GM19452 (cell line): ENCODE data around the gene ANKS1B.
A peak's percentile ranks its signal among the peaks of the same experiment; 100 is the strongest.
"Not testable (repeated sequence)": the region's sequence is repeated elsewhere in the genome, so short reads cannot be mapped to it uniquely, and the experiment has no call there.

Experiments
- ATAC-seq: cut with Tn5 transposase; IDR thresholded peaks from one replicate; pipeline ENCODE4 v1.9.1; 2021; ENCODE audit not compliant: unreplicated experiment

The ANKS1B gene

DNA sequence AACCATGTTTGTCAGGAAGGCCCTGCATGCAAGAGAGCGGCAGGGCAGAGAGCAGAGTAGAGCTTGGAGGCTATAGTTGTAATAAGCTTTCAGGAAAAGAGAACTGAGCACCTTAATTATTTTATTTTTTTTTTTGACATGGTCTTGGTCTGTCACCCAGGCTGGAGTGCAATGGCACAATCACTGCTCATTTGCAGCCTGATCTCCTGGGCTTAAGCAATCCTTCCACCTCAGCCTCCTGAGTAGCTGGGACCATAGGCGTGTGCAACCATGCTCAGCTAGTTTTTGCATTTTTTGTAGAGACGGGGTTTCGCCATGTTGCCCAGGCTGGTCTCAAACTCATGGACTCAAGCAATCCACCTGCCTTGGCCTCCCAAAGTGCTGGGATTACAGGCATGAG lies 950.5 kb downstream of the ANKS1B start:
- ATAC-seq, result not testable (repeated sequence)

DNA sequence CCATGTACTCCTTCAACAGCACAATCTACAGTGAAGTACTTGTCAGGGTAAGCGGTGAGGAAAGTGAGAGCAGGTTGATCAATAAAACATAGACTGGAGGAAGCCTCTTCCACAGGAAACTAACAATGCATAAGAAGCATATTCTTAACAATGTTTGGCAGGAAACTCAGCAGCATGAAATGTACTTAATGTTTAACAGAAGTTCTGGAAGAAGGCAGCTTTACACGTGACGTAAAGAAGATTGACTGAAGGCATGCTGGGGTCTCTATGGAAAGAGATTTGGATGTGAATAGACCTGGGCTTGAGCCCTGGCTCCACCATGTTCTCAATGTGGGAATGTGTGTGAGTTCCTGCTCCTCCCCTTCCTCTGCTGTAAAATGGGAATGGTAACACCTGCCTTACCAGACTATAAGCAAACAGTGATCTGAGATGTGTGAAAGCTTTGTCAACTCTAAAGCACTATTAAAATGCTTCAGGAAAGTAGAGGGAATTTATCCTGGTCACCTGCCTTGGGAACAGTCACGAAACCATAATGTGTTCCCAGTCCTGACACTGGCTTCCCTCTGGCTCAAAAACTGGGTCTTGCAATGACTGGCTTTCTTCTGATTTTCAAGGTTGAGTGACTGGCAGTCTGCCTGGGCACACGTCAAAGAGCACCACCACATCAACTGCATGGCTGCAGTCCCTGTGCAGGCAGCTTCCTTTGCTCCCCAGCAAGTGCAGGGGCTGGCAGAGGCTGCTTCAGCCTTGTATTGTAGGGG lies 955.0 kb downstream of the ANKS1B start:
- ATAC-seq, result no peak

DNA sequence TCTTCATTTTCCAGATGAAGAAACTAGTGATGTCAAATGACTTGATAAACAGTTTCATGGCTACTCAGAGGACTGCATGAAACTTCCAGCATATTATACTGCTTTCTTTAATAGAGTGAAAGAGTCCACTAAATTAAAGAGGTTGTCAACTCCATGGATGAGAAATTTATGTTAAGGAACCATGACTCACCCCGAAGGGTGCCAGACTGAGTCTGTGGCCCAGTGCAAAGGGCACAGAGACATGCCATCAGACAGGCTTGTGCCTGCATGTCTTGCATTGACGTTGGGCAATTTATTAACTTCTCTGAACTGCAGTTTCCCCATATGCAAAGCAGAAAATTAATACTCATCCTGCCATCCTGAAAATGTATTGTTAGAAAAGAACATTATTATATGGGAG lies 957.3 kb downstream of the ANKS1B start:
- no peak for ATAC-seq

DNA sequence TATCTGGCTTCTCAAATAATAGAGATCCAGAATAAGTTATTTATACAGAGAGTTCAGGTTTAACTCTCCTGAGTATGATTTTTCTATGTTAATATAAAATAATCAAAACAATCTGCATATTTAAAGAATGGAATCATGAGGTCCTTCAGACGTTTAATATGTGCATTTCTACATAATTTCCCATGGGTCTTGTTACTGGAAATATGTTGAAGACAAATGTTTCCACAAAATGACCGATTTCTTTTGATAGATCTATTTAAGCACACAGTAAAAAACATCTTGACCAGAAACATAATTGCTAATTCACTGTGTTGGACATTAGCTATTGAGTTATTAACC lies 957.7 kb downstream of the ANKS1B start:
- ATAC-seq, result no peak

DNA sequence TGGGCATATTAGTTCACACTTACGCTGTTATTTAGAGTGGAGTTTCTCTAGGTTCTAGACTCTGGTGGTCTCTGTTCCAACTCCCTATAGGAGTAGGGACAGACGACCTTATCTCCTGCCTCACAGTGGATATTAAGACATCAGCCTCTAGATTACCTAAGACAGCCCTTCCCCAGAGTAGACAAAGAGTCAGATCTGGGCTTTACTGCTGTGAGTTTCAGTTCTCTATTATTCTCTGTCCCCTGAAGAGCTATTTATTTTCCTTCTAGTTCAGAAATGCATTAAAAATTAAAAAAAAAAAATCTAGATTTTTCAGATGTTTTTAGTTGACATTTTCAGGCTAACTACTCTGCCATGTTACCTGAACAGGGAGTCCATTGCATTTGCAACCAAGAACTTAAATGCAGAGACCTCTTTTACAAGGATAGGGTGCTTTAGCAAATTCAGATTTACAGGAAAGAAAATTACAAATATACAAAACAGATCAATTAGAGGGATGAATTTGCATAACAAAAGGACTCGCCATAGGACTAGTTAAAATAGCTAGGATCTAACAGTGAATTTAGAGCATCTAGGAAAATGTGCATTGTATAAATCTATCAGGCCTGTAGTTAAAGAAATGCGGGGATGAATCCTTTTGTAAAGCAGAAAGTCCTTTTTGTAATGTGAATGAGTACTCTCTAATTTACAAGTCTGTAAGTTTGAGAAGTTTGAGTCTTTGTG lies 958.2 kb downstream of the ANKS1B start:
- ATAC-seq, result no peak

DNA sequence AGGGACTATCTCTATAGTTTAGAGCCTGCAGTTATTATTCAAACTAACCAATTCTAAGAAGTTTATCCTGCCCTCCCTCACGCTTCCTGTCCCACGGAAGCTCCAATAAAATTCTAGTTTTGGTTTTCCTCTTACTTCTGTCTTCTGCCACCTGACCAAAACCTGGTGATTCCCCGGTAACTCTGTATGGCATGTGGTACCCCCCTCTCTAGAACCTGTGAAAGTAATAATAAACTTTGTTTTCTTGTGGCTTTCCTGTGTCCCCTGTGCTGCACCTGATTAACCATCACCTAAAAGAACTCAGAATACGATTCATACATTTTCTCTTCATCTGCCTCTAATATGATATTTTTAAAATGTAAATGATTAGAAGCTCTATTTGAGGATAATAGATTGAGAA lies 959.9 kb downstream of the ANKS1B start:
- ATAC-seq, result no peak

DNA sequence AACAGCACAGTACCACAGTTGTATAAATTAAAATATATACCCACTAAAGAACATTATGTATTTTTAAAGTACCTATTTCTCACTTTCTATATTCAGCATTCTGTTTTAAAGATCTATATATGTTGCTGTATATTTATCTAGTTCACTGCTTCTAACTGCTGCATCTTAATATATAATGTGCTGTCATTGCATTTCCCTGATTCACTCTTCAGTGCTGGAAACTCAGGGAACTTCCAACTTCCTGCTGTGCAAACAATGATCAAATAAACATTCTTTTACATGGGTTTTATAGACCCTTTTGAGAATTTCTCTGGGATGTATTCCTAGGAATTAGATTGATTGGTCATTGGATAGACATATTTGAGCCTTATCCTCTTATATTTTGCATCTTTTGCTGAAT lies 960.5 kb downstream of the ANKS1B start:
- no peak for ATAC-seq

DNA sequence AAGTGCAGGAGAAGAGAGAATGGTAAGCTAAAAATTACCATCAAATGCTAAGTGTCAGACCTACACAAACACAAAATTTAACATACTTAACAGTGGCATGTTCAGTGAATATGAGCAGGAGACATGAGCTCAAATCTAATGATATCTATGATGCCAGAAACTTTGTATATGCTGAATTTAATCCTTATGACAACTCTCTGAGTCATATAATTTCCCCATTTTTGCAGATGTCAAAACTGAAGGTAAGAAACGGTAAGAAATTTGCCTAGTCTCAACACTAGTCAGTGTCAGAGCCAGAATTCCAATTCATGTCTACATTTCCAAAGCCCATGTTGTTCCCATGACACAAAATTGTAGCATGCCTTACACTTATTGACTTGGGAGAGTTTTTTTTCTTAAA lies 963.9 kb downstream of the ANKS1B start:
- ATAC-seq, result no peak

DNA sequence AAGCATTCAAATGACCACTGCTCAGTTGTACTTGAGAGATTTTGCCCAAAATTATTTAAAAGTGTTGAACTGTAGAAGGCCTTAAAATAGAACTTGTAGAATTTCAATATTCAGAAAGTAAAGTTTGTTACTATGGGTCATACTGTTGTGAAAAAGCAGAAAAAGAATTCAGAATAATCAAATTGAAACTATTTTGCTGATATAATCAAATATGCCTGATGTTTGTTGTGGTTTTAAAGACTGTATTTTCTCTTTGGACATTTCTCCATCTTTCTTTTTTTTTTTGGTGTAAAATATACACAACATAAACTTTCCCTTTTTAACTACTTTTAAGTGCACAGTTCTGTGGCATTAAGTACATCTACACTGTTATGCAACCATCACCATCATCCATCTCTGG lies 964.9 kb downstream of the ANKS1B start:
- no peak for ATAC-seq

DNA sequence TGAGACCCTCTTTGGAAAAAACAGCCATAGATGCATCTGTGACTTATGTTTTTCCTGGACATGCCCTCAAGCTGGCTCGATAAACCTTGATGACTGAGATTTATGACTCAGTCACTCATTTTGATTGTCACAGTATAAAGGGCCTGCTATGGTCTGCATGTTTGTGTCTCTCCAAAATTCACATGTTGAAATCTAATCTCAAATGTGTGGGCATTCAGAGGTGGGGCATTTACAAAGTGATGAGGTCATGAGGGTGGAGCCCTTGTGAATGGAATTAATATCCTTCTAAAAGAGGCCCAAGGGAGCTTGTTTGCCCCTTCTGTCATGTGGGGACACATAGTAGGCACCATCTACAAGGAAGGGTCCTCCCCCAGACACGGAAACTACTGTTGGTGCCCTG lies 966.8 kb downstream of the ANKS1B start:
- ATAC-seq, result no peak

DNA sequence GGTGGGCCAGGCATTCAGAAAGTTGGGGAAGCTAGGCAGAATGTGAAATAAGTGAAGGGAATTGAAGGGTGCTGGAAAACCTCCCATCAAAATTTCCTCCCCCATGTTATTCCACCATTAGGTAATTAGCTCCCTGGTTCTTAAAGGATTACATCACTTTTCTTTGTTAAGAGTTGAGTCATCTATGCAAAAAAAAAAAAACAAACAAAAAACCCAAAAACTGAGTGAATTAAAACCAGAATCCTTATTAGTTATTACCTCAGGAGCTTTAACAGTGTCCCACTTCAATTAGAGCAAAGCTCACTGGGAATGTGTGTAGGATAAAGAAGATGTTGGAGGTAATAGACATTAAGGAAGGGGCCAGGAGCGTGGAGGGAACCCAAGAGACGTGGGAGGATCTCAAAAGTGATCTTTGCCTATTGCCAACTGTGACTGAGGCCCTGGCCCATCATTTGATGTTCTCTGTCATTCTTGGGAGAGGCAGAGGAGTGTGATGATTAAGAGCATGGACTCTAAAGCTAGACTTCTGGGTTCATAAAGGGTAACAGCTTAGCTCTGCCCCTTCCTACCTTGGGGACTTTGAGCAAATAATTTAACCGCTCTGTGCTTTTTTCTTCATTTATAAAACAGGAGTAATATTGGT lies 975.0 kb downstream of the ANKS1B start:
- no peak for ATAC-seq

DNA sequence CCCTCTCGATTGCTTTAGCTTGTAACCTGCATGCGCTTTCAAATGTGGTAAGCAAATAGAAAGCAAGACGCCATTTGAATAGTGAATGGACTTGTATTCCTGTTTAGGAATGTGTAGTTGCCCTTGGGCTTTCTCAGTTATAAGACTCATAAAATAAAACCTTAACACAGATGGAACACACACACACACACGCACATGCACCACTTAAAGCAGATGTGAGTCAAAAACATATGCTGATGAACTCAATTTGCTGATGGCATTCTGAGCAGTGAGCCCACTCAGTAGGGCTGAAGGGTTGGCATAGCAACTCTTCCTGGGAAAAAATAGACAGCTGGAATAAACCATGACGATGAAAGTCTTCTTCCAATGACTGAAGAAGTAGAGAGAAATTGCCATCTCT lies 979.1 kb downstream of the ANKS1B start:
- ATAC-seq, result no peak

DNA sequence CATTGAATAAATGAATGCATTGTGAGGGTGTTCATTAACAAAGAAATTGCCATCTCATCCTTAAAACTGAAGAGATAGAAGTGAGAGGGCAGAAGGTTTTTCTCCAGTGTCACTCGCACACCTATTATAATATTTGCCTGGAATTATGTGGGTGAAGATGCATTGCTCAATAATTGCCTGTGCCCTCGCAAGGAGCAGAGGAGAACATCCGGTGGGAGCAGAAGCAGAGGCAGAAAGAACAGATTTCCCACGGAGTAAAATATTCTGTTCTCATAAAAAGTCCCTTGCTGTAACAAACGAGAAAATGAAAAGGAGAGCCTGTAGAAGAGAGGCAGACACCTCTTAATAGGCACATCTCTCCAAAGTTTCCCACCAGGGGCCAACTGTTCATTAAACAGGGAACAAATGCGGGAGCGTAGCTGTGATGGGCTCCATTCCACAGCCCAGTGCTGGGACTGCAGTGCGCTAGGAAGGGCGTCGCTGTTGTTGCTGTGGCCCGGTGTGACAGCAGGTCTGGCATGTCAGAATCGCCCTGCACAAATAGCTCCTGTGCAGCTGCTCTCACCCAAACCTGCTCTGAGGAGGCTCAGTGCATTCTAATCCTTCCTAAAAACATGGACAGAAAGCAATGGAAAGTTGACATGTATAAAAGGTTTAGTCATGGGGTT lies 979.8 kb downstream of the ANKS1B start:
- no peak for ATAC-seq

DNA sequence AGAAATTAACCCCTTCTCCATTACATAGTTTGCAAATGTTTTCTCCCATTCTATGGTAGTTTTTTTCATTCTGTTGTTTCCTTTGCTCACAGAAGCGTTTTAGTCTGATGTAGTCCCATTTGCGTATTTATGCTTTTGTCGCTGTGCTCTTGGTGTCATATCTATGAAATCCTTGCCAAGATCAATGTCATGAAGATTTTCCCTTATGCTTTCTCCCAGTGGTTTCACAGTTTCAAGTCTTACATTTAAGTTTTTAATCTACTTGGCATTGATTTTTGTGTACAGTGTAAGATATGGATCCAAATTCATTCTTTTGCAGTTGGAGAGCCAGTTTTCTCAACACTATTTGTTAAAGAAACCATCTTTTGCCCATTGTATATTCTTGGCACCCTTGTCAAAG lies 982.0 kb downstream of the ANKS1B start:
- no peak for ATAC-seq

DNA sequence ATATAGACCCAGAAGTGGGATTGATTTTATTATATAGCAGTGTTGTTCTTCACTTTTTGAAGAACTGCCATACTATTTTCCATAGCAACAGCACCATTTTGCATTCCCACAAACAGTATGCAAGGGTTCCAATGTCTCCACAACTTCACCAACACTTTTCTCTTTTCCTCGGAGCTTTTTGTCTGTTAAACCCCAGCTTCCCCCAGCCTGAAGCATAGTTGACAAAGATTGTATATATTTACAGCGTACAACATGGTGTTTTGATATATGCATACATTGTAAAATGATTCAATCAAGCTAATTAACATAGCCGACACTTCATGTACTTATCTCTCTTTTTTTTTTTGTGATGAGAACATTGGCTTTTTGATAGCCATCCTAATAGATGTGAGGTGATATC lies 982.6 kb downstream of the ANKS1B start:
- ATAC-seq, result no peak

DNA sequence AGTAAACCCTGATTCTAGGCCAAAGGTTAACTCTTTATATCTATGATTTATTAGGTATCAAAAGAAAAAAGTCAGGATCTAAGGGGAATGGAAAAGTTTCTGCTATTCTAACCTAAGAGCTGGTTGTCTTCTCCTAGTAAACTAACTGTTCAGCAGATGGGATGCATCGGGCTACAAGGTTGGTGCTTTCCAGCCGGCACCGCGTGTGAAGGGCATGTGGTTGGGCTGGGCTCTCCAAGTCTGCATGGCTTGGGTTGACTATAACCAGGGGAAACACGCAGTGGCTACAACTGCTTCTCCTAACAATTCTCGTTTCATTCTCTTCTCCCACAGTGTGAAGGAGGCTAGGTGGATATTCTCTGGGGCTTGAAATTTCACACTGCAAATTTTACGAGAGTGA lies 985.2 kb downstream of the ANKS1B start:
- ATAC-seq, result no peak

DNA sequence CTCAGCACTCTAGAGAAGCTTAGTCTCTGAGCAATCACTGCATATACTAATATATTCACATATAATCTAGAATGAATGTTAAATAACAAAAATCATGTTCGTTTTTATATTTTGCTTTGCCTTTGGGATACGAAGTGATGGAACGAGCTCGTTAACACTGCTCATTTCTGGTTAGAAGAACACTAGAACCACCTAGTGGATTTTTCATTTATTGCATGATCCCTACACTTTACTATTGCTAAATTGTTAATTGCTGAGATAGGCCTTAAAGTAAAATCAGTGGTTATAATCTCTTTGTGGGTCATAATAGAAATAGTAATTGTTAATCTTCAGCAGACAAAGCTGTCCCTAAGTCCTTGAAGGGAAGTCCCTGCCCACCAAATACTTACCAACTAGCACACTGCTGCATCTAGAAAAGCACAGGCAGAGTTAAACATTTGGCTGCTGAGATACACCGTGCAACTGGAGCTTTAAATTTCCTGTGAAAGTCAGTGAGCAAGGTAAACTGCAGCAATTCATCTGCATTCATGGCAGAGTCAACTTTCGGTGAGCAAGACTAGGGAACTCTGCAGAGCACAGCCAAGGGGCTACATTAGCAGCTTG lies 985.9 kb downstream of the ANKS1B start:
- peak; percentile 79 for ATAC-seq

DNA sequence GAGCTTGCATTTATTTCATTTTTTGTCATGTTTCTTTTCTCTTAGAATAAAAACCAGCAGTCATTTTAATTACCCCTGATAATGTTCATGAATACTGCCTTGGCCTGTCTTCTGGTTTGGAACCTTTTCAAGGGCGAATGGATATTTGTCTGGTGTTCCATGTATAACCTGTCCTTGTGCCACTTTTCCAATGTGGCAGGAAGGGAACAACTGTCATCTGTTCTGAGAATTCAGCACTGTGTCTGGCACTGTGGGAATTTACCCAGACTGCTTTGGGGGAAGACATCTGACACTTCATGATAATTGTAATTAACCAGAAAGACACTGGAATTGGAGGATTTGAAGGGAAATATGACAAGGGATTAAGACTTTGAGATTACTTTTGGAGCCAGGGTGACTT lies 986.8 kb downstream of the ANKS1B start:
- no peak for ATAC-seq

DNA sequence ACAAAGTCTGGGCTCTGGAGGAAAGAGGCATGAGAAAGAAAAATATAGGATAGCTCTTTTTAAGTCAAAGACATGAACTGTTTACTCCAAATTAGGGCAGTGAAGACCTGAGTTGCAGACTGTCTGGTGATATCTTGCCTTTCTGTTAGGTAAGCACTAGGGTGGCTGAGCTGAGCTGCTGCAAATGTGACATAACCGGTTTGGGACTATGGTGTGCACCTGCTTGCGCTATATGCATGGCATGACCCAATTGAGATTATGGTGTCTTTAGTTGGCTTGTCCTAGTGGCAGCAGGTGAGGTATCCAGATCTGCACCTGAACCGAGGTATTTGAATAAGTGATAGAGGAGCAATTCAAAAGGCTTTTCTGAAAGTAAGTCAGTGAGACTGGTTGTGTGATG lies 994.1 kb downstream of the ANKS1B start:
- ATAC-seq, result no peak

DNA sequence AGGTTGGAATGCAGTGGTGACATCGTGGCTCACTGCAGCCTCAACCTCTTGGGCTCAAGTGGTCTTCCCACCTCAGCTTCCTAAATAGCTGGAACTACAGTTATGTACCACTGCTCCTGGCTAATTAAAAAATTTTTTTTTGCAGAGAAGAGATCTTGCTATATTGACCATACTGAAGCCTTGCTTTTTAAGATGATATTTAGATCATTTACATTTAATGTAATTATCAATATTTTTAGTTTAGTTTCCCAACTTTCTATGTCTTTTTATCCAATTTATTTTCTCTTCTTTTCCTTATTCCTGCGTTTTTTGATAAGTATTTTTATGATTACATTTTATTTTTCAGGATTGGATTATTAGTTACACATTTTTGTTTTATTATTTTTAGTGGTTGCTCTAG lies 999.6 kb downstream of the ANKS1B start:
- ATAC-seq, result no peak

DNA sequence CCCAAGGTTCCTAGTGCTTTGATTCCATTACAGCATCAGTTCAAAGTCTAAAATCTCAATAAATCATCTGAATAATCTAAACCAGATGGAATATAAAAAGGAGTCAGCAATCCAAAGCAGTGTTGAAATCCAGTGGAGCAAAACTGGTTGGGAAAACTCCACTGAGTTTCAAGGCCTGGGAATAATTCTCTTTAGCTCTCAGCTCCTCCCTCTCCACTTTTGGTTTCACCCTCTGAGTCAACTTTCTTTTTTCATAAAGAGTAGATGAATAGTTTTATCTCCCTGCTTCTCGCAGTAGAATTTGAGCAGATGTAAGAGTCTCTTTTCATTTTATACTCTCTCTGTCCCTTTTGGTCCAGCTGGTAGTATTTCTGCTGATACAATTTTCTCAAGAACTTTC lies 1001.1 kb downstream of the ANKS1B start:
- no peak for ATAC-seq
